Measurements from ENCODE around the gene EXOC6. TPM values are rescaled to one million over a fixed set of nuclear protein-coding genes. Genes with fewer than 3 reads are reported as not detected.
"Not testable (repeated sequence)": the region's sequence is repeated elsewhere in the genome, so short reads cannot be mapped to it uniquely, and the experiment has no call there.

EXOC6 gene
- total RNA-seq, 1 experiment from 2014 or later: 19.2 TPM

DNA sequence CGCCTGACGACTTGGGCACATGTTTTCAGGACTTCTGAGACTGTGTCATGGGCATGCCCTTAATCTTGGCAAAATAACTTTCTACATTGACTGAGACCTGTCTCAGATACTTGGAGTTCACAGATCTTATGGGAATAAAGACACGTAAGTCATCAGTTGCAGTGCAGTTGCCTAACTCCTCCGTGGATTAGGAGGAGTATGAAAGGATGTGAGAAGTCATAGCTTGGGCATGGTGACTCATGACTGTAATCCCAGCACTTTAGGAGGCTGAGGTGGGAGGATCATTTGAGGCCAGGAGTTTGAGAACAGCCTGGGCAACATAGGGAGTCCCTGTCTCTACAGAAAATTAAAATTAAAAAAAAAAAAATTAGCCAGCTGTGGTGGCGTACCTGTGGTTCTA is 49.6 kb downstream of the EXOC6 start:
- peaks cover 9% of the 10 kb centered on the region for H3K4me1 Mint-ChIP-seq (ENCODE audit: low read depth, unreplicated experiment)
- H3K4me3 Mint-ChIP-seq (ENCODE audit: low read depth, unreplicated experiment): no peak overlapping the region
- H3K27ac Mint-ChIP-seq (ENCODE audit: unreplicated experiment): no peak overlapping the region
- no peaks in the 10 kb centered on the region for H3K9me3 Mint-ChIP-seq (ENCODE audit: low read depth, unreplicated experiment)
- DNase-seq: no peak
- intact Hi-C loops (cut with micrococcal nuclease; ENCODE audit: unreplicated experiment): no loop called here
- peaks cover 4% of the 10 kb centered on the region for H3K36me3 Mint-ChIP-seq (ENCODE audit: insufficient read depth, unreplicated experiment)
- no TSS peak for BruUV-seq (replicated peaks)
- TF ChIP-seq, protein P1, sequence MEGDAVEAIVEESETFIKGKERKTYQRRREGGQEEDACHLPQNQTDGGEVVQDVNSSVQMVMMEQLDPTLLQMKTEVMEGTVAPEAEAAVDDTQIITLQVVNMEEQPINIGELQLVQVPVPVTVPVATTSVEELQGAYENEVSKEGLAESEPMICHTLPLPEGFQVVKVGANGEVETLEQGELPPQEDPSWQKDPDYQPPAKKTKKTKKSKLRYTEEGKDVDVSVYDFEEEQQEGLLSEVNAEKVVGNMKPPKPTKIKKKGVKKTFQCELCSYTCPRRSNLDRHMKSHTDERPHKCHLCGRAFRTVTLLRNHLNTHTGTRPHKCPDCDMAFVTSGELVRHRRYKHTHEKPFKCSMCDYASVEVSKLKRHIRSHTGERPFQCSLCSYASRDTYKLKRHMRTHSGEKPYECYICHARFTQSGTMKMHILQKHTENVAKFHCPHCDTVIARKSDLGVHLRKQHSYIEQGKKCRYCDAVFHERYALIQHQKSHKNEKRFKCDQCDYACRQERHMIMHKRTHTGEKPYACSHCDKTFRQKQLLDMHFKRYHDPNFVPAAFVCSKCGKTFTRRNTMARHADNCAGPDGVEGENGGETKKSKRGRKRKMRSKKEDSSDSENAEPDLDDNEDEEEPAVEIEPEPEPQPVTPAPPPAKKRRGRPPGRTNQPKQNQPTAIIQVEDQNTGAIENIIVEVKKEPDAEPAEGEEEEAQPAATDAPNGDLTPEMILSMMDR (IDR thresholded peaks at IDR 0.05; ENCODE audit: unreplicated experiment): no peak
- no peaks in the 10 kb centered on the region for H3K27me3 Mint-ChIP-seq (ENCODE audit: unreplicated experiment)
- CTCF ChIA-PET: no interaction called here

DNA sequence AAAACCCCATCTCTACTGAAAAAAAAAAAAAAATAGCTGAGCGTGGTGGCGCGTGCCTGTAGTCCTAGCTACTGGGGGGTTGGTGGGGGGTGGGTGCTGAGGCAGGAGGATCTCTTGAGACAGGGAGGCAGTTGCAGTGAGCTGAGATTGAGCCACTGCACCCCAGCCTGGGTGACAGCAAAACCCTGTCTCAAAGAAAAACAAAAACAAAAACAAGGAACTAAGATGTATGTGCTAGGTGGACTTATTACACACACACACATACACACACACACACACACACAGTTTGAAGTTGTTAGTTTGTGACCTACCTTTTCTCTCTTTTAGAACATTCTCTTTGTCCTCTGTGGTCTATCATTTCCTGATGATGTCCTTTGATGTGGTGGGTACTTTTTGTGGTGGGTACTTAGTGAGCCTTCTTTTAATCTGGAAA is 53.5 kb downstream of the EXOC6 start:
- Mint-ChIP-seq H3K27ac (ENCODE audit: unreplicated experiment) (no peak overlapping the region), H3K4me3 (ENCODE audit: low read depth, unreplicated experiment) (no peak overlapping the region), H3K36me3 (ENCODE audit: insufficient read depth, unreplicated experiment) (peaks cover 4% of the 10 kb centered on the region), H3K4me1 (ENCODE audit: low read depth, unreplicated experiment) (peaks cover 8% of the 10 kb centered on the region), H3K9me3 (ENCODE audit: low read depth, unreplicated experiment) (no peaks in the 10 kb centered on the region), H3K27me3 (ENCODE audit: unreplicated experiment) (no peaks in the 10 kb centered on the region)
- TF ChIP-seq, protein P1 (IDR thresholded peaks at IDR 0.05; ENCODE audit: unreplicated experiment): no peak
- intact Hi-C loops (cut with micrococcal nuclease; ENCODE audit: unreplicated experiment): no loop called here
- no TSS peak for BruUV-seq (replicated peaks)
- CTCF ChIA-PET: interaction anchor here (0.5 kb wide), 1 partner anchor 60 kb away, joined by 4 read pairs; no protein-coding TSS in a partner anchor
- no peak for DNase-seq

DNA sequence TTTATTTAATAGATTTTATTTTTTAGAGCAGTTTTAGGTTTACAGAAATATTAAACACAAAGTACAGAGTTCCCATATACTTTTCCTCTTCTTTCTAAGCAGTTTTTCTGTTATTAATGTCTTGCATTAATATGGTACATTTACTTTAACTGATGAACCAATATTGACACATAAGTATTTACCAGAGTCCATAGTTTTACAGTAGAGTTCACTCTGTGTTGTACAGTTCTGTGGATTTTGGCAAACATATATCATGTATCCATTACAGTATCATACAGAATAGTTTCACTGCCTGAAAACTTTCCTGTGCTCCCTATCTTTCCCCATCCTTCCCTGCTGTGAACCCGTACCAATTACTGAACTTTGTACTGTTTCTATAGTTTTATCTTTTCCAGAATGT is 55.3 kb downstream of the EXOC6 start:
- Mint-ChIP-seq H3K27me3 (ENCODE audit: unreplicated experiment) (no peaks in the 10 kb centered on the region), H3K36me3 (ENCODE audit: insufficient read depth, unreplicated experiment) (no peaks in the 10 kb centered on the region), H3K4me1 (ENCODE audit: low read depth, unreplicated experiment) (peaks cover 8% of the 10 kb centered on the region), H3K9me3 (ENCODE audit: low read depth, unreplicated experiment) (no peaks in the 10 kb centered on the region), H3K27ac (ENCODE audit: unreplicated experiment) (no peak overlapping the region), H3K4me3 (ENCODE audit: low read depth, unreplicated experiment) (no peak overlapping the region)
- intact Hi-C loops (cut with micrococcal nuclease; ENCODE audit: unreplicated experiment): no loop called here
- CTCF ChIA-PET: no interaction called here
- DNase-seq: no peak
- TF ChIP-seq, protein P1 (IDR thresholded peaks at IDR 0.05; ENCODE audit: unreplicated experiment): no peak
- no TSS peak for BruUV-seq (replicated peaks)

DNA sequence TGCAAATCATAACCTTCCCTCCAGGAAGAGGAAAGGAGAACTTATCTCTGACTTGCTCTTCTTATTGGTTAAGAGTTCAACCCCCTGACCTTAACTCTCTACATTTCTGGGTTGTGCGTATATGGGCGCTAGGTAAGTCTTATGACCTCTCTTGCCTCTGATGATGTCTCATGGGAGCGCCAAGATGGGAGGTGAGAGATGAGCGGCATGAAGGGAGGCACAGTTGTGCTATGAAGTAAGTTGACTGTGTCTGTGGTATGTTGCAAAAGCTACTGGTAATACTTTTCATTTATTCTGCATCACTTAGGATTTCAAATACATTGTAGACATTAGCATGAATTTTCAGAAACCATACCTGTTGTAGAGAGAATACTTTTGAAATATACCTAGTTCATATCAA is 59.0 kb downstream of the EXOC6 start:
- intact Hi-C loops (cut with micrococcal nuclease; ENCODE audit: unreplicated experiment): no loop called here
- H3K4me1 Mint-ChIP-seq (ENCODE audit: low read depth, unreplicated experiment): peaks cover 7% of the 10 kb centered on the region
- no peak for DNase-seq
- CTCF ChIA-PET: no interaction called here
- no peak overlapping the region for H3K4me3 Mint-ChIP-seq (ENCODE audit: low read depth, unreplicated experiment)
- TF ChIP-seq, protein P1 (IDR thresholded peaks at IDR 0.05; ENCODE audit: unreplicated experiment): no peak
- H3K27me3 Mint-ChIP-seq (ENCODE audit: unreplicated experiment): no peaks in the 10 kb centered on the region
- H3K36me3 Mint-ChIP-seq (ENCODE audit: insufficient read depth, unreplicated experiment): no peaks in the 10 kb centered on the region
- BruUV-seq (replicated peaks): no TSS peak
- no peaks in the 10 kb centered on the region for H3K9me3 Mint-ChIP-seq (ENCODE audit: low read depth, unreplicated experiment)
- no peak overlapping the region for H3K27ac Mint-ChIP-seq (ENCODE audit: unreplicated experiment)

DNA sequence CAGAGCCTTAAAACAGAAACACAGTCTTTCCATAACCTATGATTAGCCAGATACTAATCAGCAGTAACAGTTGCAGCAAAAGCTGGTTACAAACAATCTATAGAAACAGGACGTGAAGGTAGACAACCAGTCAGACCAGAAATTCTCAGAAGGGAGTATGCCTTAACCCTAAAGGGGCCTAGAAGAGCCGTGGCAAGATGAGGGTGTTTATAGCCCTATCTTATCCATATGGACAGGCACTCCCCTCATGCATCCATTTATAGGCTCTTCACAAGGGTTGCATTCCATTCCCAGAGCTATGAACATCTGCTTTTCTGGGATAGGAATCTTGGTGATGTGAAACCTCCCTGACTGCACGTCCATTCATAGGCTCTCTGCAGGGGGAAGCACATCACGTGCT is 64.3 kb downstream of the EXOC6 start:
- DNase-seq; H3K4me3 Mint-ChIP-seq (ENCODE audit: low read depth, unreplicated experiment); intact Hi-C loops (cut with micrococcal nuclease; ENCODE audit: unreplicated experiment); H3K9me3 Mint-ChIP-seq (ENCODE audit: low read depth, unreplicated experiment); CTCF ChIA-PET; BruUV-seq (replicated peaks); H3K27ac Mint-ChIP-seq (ENCODE audit: unreplicated experiment); H3K36me3 Mint-ChIP-seq (ENCODE audit: insufficient read depth, unreplicated experiment); H3K27me3 Mint-ChIP-seq (ENCODE audit: unreplicated experiment); H3K4me1 Mint-ChIP-seq (ENCODE audit: low read depth, unreplicated experiment): not testable (repeated sequence)

All from Calu3 (cell line).